GM23338 (cell line): ENCODE measurements around the gene PRKCD. TPM values are rescaled to one million over a fixed set of nuclear protein-coding genes. Genes with fewer than 3 reads are reported as not detected.

Experiments
- ATAC-seq: fragments of 200-7000 bp; cut with Tn5 transposase; 3 replicates; pipeline ENCODE4 v1.9.1; 2020
- DNase-seq: peaks from one replicate; pipeline ENCODE4 v3.0.0-alpha.2; 2015; ENCODE audit warnings: low spot score
- H2AFZ ChIP-seq: fragments of 200-600 bp; sonication (generic); 2 replicates; pipeline ENCODE4 v1.8.0; 2016; ENCODE audit warnings: antibody characterized with exemption, mild to moderate bottlenecking, moderate library complexity
- H3F3A ChIP-seq: fragments of 200-600 bp; sonication (generic); replicated peaks from 2 replicates; pipeline ENCODE4 v1.8.0; 2017; ENCODE audit warnings: antibody characterized with exemption, mixed run types, low read depth
- H3K27ac ChIP-seq: fragments of 200-600 bp; sonication (generic); 2 replicates; pipeline ENCODE4 v1.6.1; 2016; ENCODE audit warnings: low read depth
- H3K27me3 ChIP-seq: fragments of 200-600 bp; sonication (generic); 2 replicates; pipeline ENCODE4 v1.8.0; 2016; ENCODE audit warnings: mild to moderate bottlenecking, mixed run types, moderate library complexity; ENCODE audit not compliant: insufficient read depth
- H3K36me3 ChIP-seq: fragments of 200-600 bp; sonication (generic); 2 replicates; pipeline ENCODE4 v1.8.0; 2016; ENCODE audit warnings: mild to moderate bottlenecking; ENCODE audit not compliant: insufficient read depth
- H3K4me1 ChIP-seq: fragments of 200-600 bp; sonication (generic); 2 replicates; pipeline ENCODE4 v1.8.0; 2016; ENCODE audit warnings: mild to moderate bottlenecking, moderate library complexity; ENCODE audit not compliant: insufficient read depth
- H3K4me2 ChIP-seq: fragments of 200-600 bp; sonication (generic); 2 replicates; pipeline ENCODE4 v1.7.1; 2017; ENCODE audit warnings: mixed run types
- H3K4me3 ChIP-seq: fragments of 200-600 bp; sonication (generic); 2 replicates; pipeline ENCODE4 v1.6.1; 2016; ENCODE audit warnings: mixed run types
- H3K79me2 ChIP-seq: fragments of 200-600 bp; sonication (generic); replicated peaks from 2 replicates; pipeline ENCODE4 v1.8.0; 2017; ENCODE audit warnings: mild to moderate bottlenecking; ENCODE audit not compliant: insufficient read depth
- H3K9me2 ChIP-seq: fragments of 200-600 bp; sonication (generic); 2 replicates; pipeline ENCODE4 v1.8.0; 2017; ENCODE audit not compliant: insufficient read depth
- H4K20me1 ChIP-seq: fragments of 200-600 bp; sonication (generic); replicated peaks from 2 replicates; pipeline ENCODE4 v1.8.0; 2017; ENCODE audit warnings: mild to moderate bottlenecking; ENCODE audit not compliant: insufficient read depth
- H3K27ac Mint-ChIP-seq: 2 replicates; pipeline ENCODE4 v1.8.0; 2020; ENCODE audit warnings: inconsistent platforms, mild to moderate bottlenecking, moderate library complexity, mixed read lengths
- H3K27me3 Mint-ChIP-seq: 3 replicates; pipeline ENCODE4 v1.8.0; 2022; ENCODE audit warnings: low read depth, mild to moderate bottlenecking, moderate library complexity, mixed read lengths, inconsistent platforms; ENCODE audit not compliant: insufficient read depth, poor library complexity
- H3K36me3 Mint-ChIP-seq: 3 replicates; pipeline ENCODE4 v1.8.0; 2021; ENCODE audit warnings: low read depth, mild to moderate bottlenecking, inconsistent platforms, moderate library complexity, mixed read lengths
- H3K4me1 Mint-ChIP-seq: 3 replicates; pipeline ENCODE4 v1.8.0; 2020; ENCODE audit warnings: mild to moderate bottlenecking, inconsistent platforms, mixed read lengths
- H3K4me3 Mint-ChIP-seq: 3 replicates; pipeline ENCODE4 v1.8.0; 2021; ENCODE audit warnings: moderate library complexity, mild to moderate bottlenecking, inconsistent platforms, mixed read lengths
- H3K9me3 Mint-ChIP-seq: 3 replicates; pipeline ENCODE4 v1.8.0; 2020; ENCODE audit warnings: moderate library complexity, mild to moderate bottlenecking, inconsistent platforms, mixed read lengths
- CREB1 ChIP-seq: fragments of 250-450 bp; sonication (Bioruptor Pico); IDR thresholded peaks from 2 replicates; pipeline ENCODE4 v1.5.0; 2020; ENCODE audit warnings: low read depth, mild to moderate bottlenecking, moderate library complexity
- CTCF ChIP-seq, 2 experiments: fragments of 200-600 bp in 1 of 2; sonication (generic) in 1 of 2; conservative IDR thresholded peaks; 2 replicates each; pipeline versions ENCODE4 v1.5.1 to v1.6.1; 2016 to 2017; ENCODE audit warnings: antibody characterized with exemption in 2 of 2, low read depth in 2 of 2, mild to moderate bottlenecking in 2 of 2, moderate library complexity in 1 of 2
- EZH2 ChIP-seq: fragments of 200-600 bp; sonication (generic); IDR thresholded peaks from one replicate; pipeline ENCODE4 v1.8.0; 2017; ENCODE audit warnings: antibody characterized with exemption, mild to moderate bottlenecking, low read depth; ENCODE audit not compliant: unreplicated experiment
- POLR2AphosphoS5 ChIP-seq: IDR thresholded peaks from 2 replicates; pipeline ENCODE4 v1.6.1; 2016; ENCODE audit warnings: antibody characterized with exemption, low read depth
- STAT1 ChIP-seq: IDR thresholded peaks from one replicate; pipeline ENCODE4 v1.6.1; 2016; ENCODE audit warnings: antibody characterized with exemption; ENCODE audit not compliant: unreplicated experiment
- polyA plus RNA-seq: library from polyadenylated mRNA; unstranded; fragments of >200 nt; fragmentation: Nextera tagmentation; extraction: Ambion mirVana; gene quantifications from 2 replicates; pipeline ENCODE4 v1.2.1, GENCODE V29; 2016
- total RNA-seq: library from RNA; depleted of rRNA; stranded (reverse); fragments of >200 nt; shearing (Covaris generic); gene quantifications from 2 replicates; pipeline ENCODE4 v1.2.3, GENCODE V29; 2014
- TF ChIP-seq, protein P1 (sequence below): IDR thresholded peaks from one replicate; pipeline ENCODE4 v1.6.1; 2018; ENCODE audit warnings: antibody characterized with exemption; ENCODE audit not compliant: unreplicated experiment

PRKCD gene
- total and polyA plus RNA-seq, 2 experiments from 2014 or later = 11.3 to 11.8 TPM

DNA sequence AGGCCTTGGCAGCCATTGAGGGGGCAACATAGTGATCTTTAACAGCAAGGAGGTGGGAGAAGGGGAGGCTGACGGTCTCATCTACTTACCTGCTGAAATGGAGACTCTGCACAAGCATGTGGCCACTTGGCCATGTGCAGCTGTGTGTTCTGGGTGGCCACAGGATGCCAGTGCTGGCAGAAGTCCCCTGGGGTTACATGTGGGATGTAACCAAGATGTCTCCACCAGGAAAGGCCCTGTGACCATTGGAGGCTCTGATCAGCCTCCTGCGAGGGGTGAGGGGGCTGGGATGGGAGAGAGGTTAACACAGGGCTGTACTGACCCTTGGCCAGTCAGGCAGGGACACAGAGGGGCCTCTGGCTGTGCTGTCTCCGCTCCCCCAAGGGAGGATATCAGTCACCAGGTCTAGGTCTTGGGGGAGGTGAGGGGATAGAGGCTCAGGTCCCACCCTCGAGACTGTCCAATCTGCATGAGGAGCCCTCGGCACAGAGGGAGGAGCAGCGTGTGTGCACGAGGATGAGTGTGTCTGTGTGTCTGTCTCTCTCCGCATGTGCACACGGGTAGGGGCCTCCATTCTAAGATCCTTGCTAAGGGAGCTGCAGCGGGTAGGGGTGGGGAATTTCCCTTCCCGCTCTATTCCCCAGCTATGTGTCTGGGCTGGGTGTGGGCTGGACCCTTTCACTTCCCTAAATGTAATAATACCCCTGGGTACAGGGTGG, 19.5 kb downstream of the PRKCD start:
- H3F3A ChIP-seq = no peaks in the 10 kb centered on the region
- no peak overlapping the region for H3K4me3 Mint-ChIP-seq

DNA sequence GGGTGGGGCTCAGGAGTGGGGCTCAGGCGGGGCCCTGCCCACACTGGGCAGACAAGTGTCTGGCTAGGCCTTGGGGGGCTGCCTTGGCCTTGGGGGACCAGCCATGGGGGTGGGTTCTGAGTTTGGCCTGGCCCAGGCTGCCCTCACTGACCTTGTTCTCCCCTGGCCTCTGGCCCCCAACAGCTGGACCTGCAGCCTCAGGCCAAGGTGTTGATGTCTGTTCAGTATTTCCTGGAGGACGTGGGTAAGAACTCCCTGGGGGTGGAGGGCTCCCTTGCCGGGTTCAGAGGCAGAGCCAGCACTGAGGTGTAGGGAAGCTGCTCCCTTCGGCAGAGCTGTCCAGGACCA, 20.0 kb downstream of the PRKCD start:
- Mint-ChIP-seq H3K4me3 (no peak overlapping the region), H3K36me3 (no peaks in the 10 kb centered on the region; the same call in 2 of the 3 replicates), H3K9me3 (no peaks in the 10 kb centered on the region), H3K4me1 (peaks cover 11% of the 10 kb centered on the region), H3K27ac (no peak overlapping the region), H3K27me3 (peaks cover 5% of the 10 kb centered on the region)
- H3K27ac ChIP-seq = no peak overlapping the region
- H3F3A ChIP-seq = no peaks in the 10 kb centered on the region
- H3K4me2 ChIP-seq = no peak overlapping the region
- no peaks in the 10 kb centered on the region for H3K27me3 ChIP-seq
- H3K79me2 ChIP-seq = no peaks in the 10 kb centered on the region
- TF ChIP-seq POLR2AphosphoS5 (no peak), EZH2 (no peak)
- no peaks in the 10 kb centered on the region for H3K4me1 ChIP-seq
- H2AFZ ChIP-seq = no peak overlapping the region
- H3K4me3 ChIP-seq = no peak overlapping the region
- ATAC-seq (no peak), DNase-seq (no peak)
- H4K20me1 ChIP-seq = no peaks in the 10 kb centered on the region
- H3K36me3 ChIP-seq = no peaks in the 10 kb centered on the region
- H3K9me2 ChIP-seq = no peaks in the 10 kb centered on the region

More for the DNA sequence above, 19.5 kb downstream of the PRKCD start:
- H3K27ac Mint-ChIP-seq = 0 out of 2 replicates have a peak overlapping the region, but pooled peaks have one; percentile 15
- Histone ChIP-seq H3K36me3 (no peaks in the 10 kb centered on the region), H3K4me1 (no peaks in the 10 kb centered on the region), H3K4me3 (no peak overlapping the region), H3K4me2 (no peak overlapping the region), H3K79me2 (no peaks in the 10 kb centered on the region), H2AFZ (no peak overlapping the region), H3K27ac (no peak overlapping the region), H3K9me2 (no peaks in the 10 kb centered on the region), H3K27me3 (no peaks in the 10 kb centered on the region), H4K20me1 (no peaks in the 10 kb centered on the region)
- DNase-seq (no peak), ATAC-seq (no peak)
- H3K36me3 Mint-ChIP-seq = no peaks in the 10 kb centered on the region; the same call in 2 of the 3 replicates
- no peak for TF ChIP-seq STAT1
- TF ChIP-seq, protein P1, sequence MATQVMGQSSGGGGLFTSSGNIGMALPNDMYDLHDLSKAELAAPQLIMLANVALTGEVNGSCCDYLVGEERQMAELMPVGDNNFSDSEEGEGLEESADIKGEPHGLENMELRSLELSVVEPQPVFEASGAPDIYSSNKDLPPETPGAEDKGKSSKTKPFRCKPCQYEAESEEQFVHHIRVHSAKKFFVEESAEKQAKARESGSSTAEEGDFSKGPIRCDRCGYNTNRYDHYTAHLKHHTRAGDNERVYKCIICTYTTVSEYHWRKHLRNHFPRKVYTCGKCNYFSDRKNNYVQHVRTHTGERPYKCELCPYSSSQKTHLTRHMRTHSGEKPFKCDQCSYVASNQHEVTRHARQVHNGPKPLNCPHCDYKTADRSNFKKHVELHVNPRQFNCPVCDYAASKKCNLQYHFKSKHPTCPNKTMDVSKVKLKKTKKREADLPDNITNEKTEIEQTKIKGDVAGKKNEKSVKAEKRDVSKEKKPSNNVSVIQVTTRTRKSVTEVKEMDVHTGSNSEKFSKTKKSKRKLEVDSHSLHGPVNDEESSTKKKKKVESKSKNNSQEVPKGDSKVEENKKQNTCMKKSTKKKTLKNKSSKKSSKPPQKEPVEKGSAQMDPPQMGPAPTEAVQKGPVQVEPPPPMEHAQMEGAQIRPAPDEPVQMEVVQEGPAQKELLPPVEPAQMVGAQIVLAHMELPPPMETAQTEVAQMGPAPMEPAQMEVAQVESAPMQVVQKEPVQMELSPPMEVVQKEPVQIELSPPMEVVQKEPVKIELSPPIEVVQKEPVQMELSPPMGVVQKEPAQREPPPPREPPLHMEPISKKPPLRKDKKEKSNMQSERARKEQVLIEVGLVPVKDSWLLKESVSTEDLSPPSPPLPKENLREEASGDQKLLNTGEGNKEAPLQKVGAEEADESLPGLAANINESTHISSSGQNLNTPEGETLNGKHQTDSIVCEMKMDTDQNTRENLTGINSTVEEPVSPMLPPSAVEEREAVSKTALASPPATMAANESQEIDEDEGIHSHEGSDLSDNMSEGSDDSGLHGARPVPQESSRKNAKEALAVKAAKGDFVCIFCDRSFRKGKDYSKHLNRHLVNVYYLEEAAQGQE = no peak
- TF ChIP-seq CTCF (conservative IDR thresholded peaks at IDR 0.05; ENCODE audit: low read depth in 2 of 2) = no peak
- no peak for TF ChIP-seq CREB1 (CRISPR knock-in tag)
- peaks cover 5% of the 10 kb centered on the region for H3K27me3 Mint-ChIP-seq
- H3K9me3 Mint-ChIP-seq = no peaks in the 10 kb centered on the region
- peaks cover 11% of the 10 kb centered on the region for H3K4me1 Mint-ChIP-seq
